HepG2 (cell line): ENCODE results near the gene NID1.

ENCODE experiments used
- ELF4 ChIP-seq: sonication (generic); formaldehyde crosslinking; IDR thresholded peaks from 2 replicates; pipeline ENCODE4 v1.5.0; 2020; ENCODE audit warnings: missing genetic modification reagents, mild to moderate bottlenecking, moderate library complexity, borderline replicate concordance
- POLR2A ChIP-seq, 2 experiments: IDR thresholded peaks; 2 replicates each; pipeline ENCODE4 v1.6.1; 2011; ENCODE audit warnings: low read depth in 2 of 2, low read length in 2 of 2, mild to moderate bottlenecking in 1 of 2, moderate library complexity in 1 of 2; ENCODE audit not compliant: insufficient read depth in 1 of 2

- TF ChIP-seq POLR2A (IDR thresholded peaks at IDR 0.05; ENCODE audit: insufficient read depth in 1 of 2, low read depth in 2 of 2, low read length in 2 of 2), result no peak
- TF ChIP-seq ELF4 (CRISPR knock-in tag), result no peak
Measured at GRCh38 chr1:235940285-235940684, 124.6 kb downstream of the NID1 start.
